GM12878 (cell line): ENCODE measurements around the gene KHDC1L. TPM values are rescaled to one million over a fixed set of nuclear protein-coding genes. Genes with fewer than 3 reads are reported as not detected.

Experiments used
- NRF1 ChIP-seq: conservative IDR thresholded peaks from 2 replicates; pipeline ENCODE4 v1.6.1; 2011; ENCODE audit warnings: mild to moderate bottlenecking, low read depth, low read length, improper control_type of control experiment
- PAX5 ChIP-seq: IDR thresholded peaks from 2 replicates; pipeline ENCODE4 v1.6.1; 2011; ENCODE audit warnings: low read depth, low read length, borderline replicate concordance
- POU2F2 ChIP-seq: IDR thresholded peaks from 3 replicates; pipeline ENCODE4 v1.6.1; 2011; ENCODE audit warnings: low read depth, mild to moderate bottlenecking, low read length, borderline replicate concordance
- RAD21 ChIP-seq: IDR thresholded peaks from 2 replicates; pipeline ENCODE4 v1.6.1; 2011; ENCODE audit warnings: mild to moderate bottlenecking, low read depth, low read length, moderate library complexity; ENCODE audit not compliant: insufficient read depth
- SIN3A ChIP-seq: IDR thresholded peaks from 2 replicates; pipeline ENCODE4 v1.6.1; 2012; ENCODE audit warnings: low read depth, low read length, improper control_type of control experiment
- SMARCA5 ChIP-seq: fragments of 450-650 bp; IDR thresholded peaks from 2 replicates; pipeline ENCODE4 v1.6.1; 2017; ENCODE audit warnings: mild to moderate bottlenecking
- STAT3 ChIP-seq: IDR thresholded peaks from 2 replicates; pipeline ENCODE4 v1.6.1; 2011; ENCODE audit warnings: low read depth, low read length, improper control_type of control experiment
- polyA plus RNA-seq, 11 experiments: library from polyadenylated mRNA; depleted of rRNA in 4 of 11; unstranded in 6 of 11; stranded (reverse) in 5 of 11; fragments of >200 nt; fragmentation: Nextera tagmentation in 4 of 11; fragmentation: Illumina TruSeq in 1 of 11; extraction: Ambion mirVana in 4 of 11; extraction: Trizol in 1 of 11; gene quantifications; 1 replicate in 1 of 11; 2 replicates in 10 of 11; pipeline versions ENCODE4 v1.2.1 to v1.2.3, GENCODE V29; 2011 to 2016; ENCODE audit warnings: inconsistent platforms in 2 of 11, missing spikeins in 2 of 11, low read depth in 1 of 11
- total RNA-seq, 4 experiments: library from RNA; depleted of rRNA in 3 of 4; stranded (reverse); fragments of >200 nt in 3 of 4; fragmentation: Illumina TruSeq in 1 of 4; extraction: Trizol in 1 of 4; gene quantifications; 2 replicates each; pipeline versions ENCODE4 v1.2.1 to v1.2.3, GENCODE V29; 2013 to 2021
- TF ChIP-seq, protein P1 (sequence below): fragments of 450-650 bp; IDR thresholded peaks from 2 replicates; pipeline ENCODE4 v1.6.1; 2016; ENCODE audit warnings: mild to moderate bottlenecking
- TF ChIP-seq, protein P2 (sequence below): fragments of 450-650 bp; IDR thresholded peaks from 2 replicates; pipeline ENCODE4 v1.6.1; 2017; ENCODE audit warnings: mild to moderate bottlenecking
- TF ChIP-seq, protein P3 (sequence below): fragments of 450-650 bp; IDR thresholded peaks from 2 replicates; pipeline ENCODE4 v1.6.1; 2017; ENCODE audit warnings: mild to moderate bottlenecking, low read depth, inconsistent platforms; ENCODE audit not compliant: poor library complexity, severe bottlenecking
- TF ChIP-seq, protein P4 (sequence below): IDR thresholded peaks from 2 replicates; pipeline ENCODE4 v1.6.1; 2011; ENCODE audit warnings: mild to moderate bottlenecking, low read depth, low read length, moderate library complexity; ENCODE audit not compliant: insufficient replicate concordance

Gene KHDC1L
- total and polyA plus RNA-seq, 10 of the 15 experiments (the other 5 are each of a cell fraction or from before 2014, with no cell fraction given), result 0.12 to 0.37 (median 0.24) TPM; not detected in 4

DNA sequence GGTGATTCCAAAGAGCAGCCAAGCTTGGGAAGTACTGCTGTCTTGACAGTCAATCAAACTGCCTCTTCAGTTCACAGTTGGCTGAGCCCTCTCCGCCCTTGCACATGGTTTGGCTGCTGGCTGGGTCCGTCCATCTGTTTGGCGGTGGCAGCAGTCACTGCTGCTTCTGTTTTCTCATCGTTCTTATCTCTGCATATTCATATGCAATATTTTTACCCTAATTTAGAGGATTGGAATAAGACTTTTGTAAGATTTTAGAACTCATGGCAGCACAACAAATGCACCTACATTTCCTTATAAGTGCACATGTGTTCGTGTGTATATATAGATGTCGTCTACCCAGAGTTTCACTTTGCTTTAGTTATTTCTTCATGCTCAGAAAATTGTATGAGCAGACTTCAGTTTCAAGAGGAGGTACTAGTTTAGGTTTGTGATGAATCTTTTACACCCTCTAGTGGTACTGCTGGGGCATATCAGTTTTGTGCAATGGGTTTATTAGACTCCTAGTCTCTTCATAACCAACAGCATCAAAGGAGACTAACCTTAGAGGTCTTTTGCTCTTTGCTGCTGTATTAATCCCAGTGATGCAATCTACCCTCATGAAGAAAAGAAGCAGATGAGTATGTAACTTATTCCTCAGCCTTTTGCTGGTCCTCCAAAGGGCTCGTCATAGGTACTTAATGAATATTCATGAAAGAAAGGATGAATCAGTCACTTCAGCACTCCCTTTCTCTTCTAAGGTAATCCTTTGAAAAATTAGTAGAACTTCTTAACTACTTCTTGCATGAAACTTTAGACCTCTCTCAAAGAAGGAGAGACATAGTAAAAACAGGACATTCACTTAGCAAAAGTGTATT, 44.3 kb downstream of the KHDC1L start (continued):
- TF ChIP-seq, protein P1, sequence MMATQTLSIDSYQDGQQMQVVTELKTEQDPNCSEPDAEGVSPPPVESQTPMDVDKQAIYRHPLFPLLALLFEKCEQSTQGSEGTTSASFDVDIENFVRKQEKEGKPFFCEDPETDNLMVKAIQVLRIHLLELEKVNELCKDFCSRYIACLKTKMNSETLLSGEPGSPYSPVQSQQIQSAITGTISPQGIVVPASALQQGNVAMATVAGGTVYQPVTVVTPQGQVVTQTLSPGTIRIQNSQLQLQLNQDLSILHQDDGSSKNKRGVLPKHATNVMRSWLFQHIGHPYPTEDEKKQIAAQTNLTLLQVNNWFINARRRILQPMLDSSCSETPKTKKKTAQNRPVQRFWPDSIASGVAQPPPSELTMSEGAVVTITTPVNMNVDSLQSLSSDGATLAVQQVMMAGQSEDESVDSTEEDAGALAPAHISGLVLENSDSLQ, result peak; percentile 63
- TF ChIP-seq, protein P2, sequence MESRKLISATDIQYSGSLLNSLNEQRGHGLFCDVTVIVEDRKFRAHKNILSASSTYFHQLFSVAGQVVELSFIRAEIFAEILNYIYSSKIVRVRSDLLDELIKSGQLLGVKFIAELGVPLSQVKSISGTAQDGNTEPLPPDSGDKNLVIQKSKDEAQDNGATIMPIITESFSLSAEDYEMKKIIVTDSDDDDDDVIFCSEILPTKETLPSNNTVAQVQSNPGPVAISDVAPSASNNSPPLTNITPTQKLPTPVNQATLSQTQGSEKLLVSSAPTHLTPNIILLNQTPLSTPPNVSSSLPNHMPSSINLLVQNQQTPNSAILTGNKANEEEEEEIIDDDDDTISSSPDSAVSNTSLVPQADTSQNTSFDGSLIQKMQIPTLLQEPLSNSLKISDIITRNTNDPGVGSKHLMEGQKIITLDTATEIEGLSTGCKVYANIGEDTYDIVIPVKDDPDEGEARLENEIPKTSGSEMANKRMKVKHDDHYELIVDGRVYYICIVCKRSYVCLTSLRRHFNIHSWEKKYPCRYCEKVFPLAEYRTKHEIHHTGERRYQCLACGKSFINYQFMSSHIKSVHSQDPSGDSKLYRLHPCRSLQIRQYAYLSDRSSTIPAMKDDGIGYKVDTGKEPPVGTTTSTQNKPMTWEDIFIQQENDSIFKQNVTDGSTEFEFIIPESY, result no peak
- TF ChIP-seq PAX5 (peak; percentile 78; the same call in 1 of the 2 replicates), SIN3A (no peak), STAT3 (no peak), POU2F2 (0 out of 3 replicates have a peak, but pooled peaks have one; percentile 15), SMARCA5 (peak; percentile 55; the same call in 1 of the 2 replicates), RAD21 (peak; percentile 97), NRF1 (no peak)
- TF ChIP-seq, protein P3, sequence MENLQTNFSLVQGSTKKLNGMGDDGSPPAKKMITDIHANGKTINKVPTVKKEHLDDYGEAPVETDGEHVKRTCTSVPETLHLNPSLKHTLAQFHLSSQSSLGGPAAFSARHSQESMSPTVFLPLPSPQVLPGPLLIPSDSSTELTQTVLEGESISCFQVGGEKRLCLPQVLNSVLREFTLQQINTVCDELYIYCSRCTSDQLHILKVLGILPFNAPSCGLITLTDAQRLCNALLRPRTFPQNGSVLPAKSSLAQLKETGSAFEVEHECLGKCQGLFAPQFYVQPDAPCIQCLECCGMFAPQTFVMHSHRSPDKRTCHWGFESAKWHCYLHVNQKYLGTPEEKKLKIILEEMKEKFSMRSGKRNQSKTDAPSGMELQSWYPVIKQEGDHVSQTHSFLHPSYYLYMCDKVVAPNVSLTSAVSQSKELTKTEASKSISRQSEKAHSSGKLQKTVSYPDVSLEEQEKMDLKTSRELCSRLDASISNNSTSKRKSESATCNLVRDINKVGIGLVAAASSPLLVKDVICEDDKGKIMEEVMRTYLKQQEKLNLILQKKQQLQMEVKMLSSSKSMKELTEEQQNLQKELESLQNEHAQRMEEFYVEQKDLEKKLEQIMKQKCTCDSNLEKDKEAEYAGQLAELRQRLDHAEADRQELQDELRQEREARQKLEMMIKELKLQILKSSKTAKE, result peak; percentile 39
- TF ChIP-seq, protein P4, sequence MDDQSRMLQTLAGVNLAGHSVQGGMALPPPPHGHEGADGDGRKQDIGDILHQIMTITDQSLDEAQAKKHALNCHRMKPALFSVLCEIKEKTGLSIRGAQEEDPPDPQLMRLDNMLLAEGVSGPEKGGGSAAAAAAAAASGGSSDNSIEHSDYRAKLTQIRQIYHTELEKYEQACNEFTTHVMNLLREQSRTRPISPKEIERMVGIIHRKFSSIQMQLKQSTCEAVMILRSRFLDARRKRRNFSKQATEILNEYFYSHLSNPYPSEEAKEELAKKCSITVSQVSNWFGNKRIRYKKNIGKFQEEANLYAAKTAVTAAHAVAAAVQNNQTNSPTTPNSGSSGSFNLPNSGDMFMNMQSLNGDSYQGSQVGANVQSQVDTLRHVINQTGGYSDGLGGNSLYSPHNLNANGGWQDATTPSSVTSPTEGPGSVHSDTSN, result peak; percentile 60
